H1 (cell line): Measurements from ENCODE around the gene CCDC51. TPM values are rescaled to one million over a fixed set of nuclear protein-coding genes. Genes with fewer than 3 reads are reported as not detected.

ENCODE experiments used
- CTCF ChIA-PET: fragments of 300-600 bp; sonication (Branson Sonifier 250); formaldehyde crosslinking; loops from one replicate; lab custom pipeline; 2021; ENCODE audit not compliant: partially characterized antibody; lab: Charles Lee
- POLR2A ChIA-PET: fragments of 300-600 bp; sonication (Branson Sonifier 250); formaldehyde crosslinking; loops from one replicate; lab custom pipeline; 2021; ENCODE audit warnings: inconsistent platforms; ENCODE audit not compliant: partially characterized antibody; lab: Charles Lee
- DNase-seq, 2 experiments: peaks; one replicate each; pipeline versions ENCODE4 v3.0.0 to v3.0.0-alpha.2; 2010 to 2022; ENCODE audit warnings: low spot score in 2 of 2, low read depth in 1 of 2, mixed read lengths in 1 of 2
- FAIRE-seq: peaks from 2 replicates; lab custom pipeline; 2011; peaks lifted over from hg19 to GRCh38; lab: Jason Lieb, UNC
- H2AFZ ChIP-seq: 2 replicates; pipeline ENCODE4 v1.8.1; 2012; ENCODE audit warnings: low read length, inconsistent platforms
- H2AK5ac ChIP-seq: 2 replicates; pipeline ENCODE4 v1.6.1; 2013; ENCODE audit warnings: low read depth, low read length
- H2BK120ac ChIP-seq: replicated peaks from 2 replicates; pipeline ENCODE3; 2013; ENCODE audit warnings: low read depth, low read length, inconsistent platforms
- H2BK12ac ChIP-seq: 2 replicates; pipeline ENCODE4 v1.6.1; 2013; ENCODE audit warnings: low read depth, low read length
- H2BK15ac ChIP-seq: 2 replicates; pipeline ENCODE4 v1.6.1; 2013; ENCODE audit warnings: low read length
- H2BK20ac ChIP-seq: 2 replicates; pipeline ENCODE4 v1.6.1; 2013; ENCODE audit warnings: low read length
- H2BK5ac ChIP-seq: 2 replicates; pipeline ENCODE4 v1.6.1; 2013; ENCODE audit warnings: low read depth, low read length
- H3K14ac ChIP-seq: 2 replicates; pipeline ENCODE4 v1.6.1; 2013; ENCODE audit warnings: inconsistent platforms; ENCODE audit not compliant: insufficient read length
- H3K18ac ChIP-seq: 2 replicates; pipeline ENCODE4 v1.6.1; 2013; ENCODE audit warnings: low read length; ENCODE audit errors: extremely low read depth
- H3K23ac ChIP-seq: 2 replicates; pipeline ENCODE4 v1.6.1; 2013; ENCODE audit warnings: inconsistent platforms; ENCODE audit not compliant: insufficient read length
- H3K23me2 ChIP-seq: 2 replicates; pipeline ENCODE4 v1.6.1; 2013; ENCODE audit warnings: low read depth, low read length
- H3K27ac ChIP-seq: 2 replicates; pipeline ENCODE4 v1.6.1; 2011; ENCODE audit warnings: low read depth, low read length, inconsistent platforms
- H3K27me3 ChIP-seq, 4 experiments: replicated peaks in 1 of 4; 1 replicate in 1 of 4; 2 replicates in 3 of 4; pipeline versions ENCODE4 v1.6.1 to v1.8.1; 2011 to 2013; ENCODE audit warnings: low read length in 3 of 4, mild to moderate bottlenecking in 3 of 4, inconsistent platforms in 2 of 4, mixed read lengths in 2 of 4, moderate library complexity in 1 of 4; ENCODE audit not compliant: control insufficient read depth in 3 of 4, insufficient read depth in 3 of 4; ENCODE audit errors: extremely low read depth in 1 of 4
- H3K36me3 ChIP-seq, 4 experiments: 2 replicates each; pipeline versions ENCODE4 v1.6.1 to v1.8.1; 2011 to 2013; ENCODE audit warnings: mild to moderate bottlenecking in 4 of 4, low read length in 3 of 4, moderate library complexity in 2 of 4, control low read depth in 1 of 4, inconsistent platforms in 1 of 4; ENCODE audit not compliant: insufficient read depth in 4 of 4, control insufficient read depth in 2 of 4
- H3K4ac ChIP-seq: replicated peaks from 2 replicates; pipeline ENCODE3; 2013; ENCODE audit warnings: low read length, low read depth, mixed read lengths, inconsistent platforms; ENCODE audit not compliant: insufficient read length
- H3K4me1 ChIP-seq, 4 experiments: replicated peaks in 1 of 4; 1 replicate in 1 of 4; 2 replicates in 3 of 4; pipeline versions ENCODE4 v1.6.1 to v1.8.1; 2011 to 2013; ENCODE audit warnings: low read length in 3 of 4, inconsistent platforms in 2 of 4, mixed read lengths in 1 of 4; ENCODE audit not compliant: insufficient read depth in 4 of 4, control insufficient read depth in 3 of 4
- H3K4me2 ChIP-seq, 2 experiments: 2 replicates each; pipeline versions ENCODE4 v1.6.1 to v1.8.1; 2011 to 2013; ENCODE audit warnings: low read depth in 2 of 2, low read length in 2 of 2, control low read depth in 1 of 2, inconsistent platforms in 1 of 2, mild to moderate bottlenecking in 1 of 2; ENCODE audit not compliant: insufficient read depth in 1 of 2
- H3K4me3 ChIP-seq, 4 experiments: fragments of 200-600, 300-600 bp in 1 of 4; sonication (generic), shearing (Covaris generic), sonication (Bioruptor Twin) in 1 of 4; 2 replicates each; pipeline versions ENCODE4 v1.5.1 to v1.8.1; 2011 to 2016; ENCODE audit warnings: low read length in 4 of 4, low read depth in 3 of 4, control low read depth in 2 of 4, inconsistent platforms in 2 of 4, mild to moderate bottlenecking in 2 of 4, mixed read lengths in 1 of 4, moderate library complexity in 1 of 4; ENCODE audit not compliant: insufficient read depth in 2 of 4; ENCODE audit errors: extremely low read depth in 1 of 4
- H3K56ac ChIP-seq: replicated peaks from 2 replicates; pipeline ENCODE3; 2013; ENCODE audit warnings: low read depth, mild to moderate bottlenecking, mixed read lengths, low read length, inconsistent platforms; ENCODE audit not compliant: insufficient read length
- H3K79me1 ChIP-seq: 2 replicates; pipeline ENCODE4 v1.6.1; 2013; ENCODE audit warnings: low read depth, low read length, control low read depth
- H3K79me2 ChIP-seq, 2 experiments: 2 replicates each; pipeline versions ENCODE4 v1.6.1 to v1.8.1; 2012 to 2013; ENCODE audit warnings: low read length in 2 of 2, mild to moderate bottlenecking in 2 of 2, inconsistent platforms in 1 of 2; ENCODE audit not compliant: insufficient read depth in 2 of 2, control insufficient read depth in 1 of 2
- H3K9ac ChIP-seq, 4 experiments: replicated peaks in 1 of 4; 1 replicate in 1 of 4; 2 replicates in 3 of 4; pipeline versions ENCODE4 v1.6.1 to v1.8.1; 2011 to 2013; ENCODE audit warnings: low read depth in 3 of 4, low read length in 3 of 4, control low read depth in 2 of 4, mild to moderate bottlenecking in 2 of 4, moderate library complexity in 2 of 4, inconsistent platforms in 1 of 4; ENCODE audit errors: extremely low read depth in 1 of 4
- H3K9me3 ChIP-seq, 2 experiments: 2 replicates each; pipeline versions ENCODE4 v1.6.1 to v1.8.1; 2012 to 2013; ENCODE audit warnings: mild to moderate bottlenecking in 2 of 2, moderate library complexity in 2 of 2, control low read depth in 1 of 2, inconsistent platforms in 1 of 2, low read depth in 1 of 2, low read length in 1 of 2, mixed read lengths in 1 of 2; ENCODE audit not compliant: insufficient read depth in 2 of 2
- H4K20me1 ChIP-seq, 2 experiments: replicated peaks in 1 of 2; 2 replicates each; pipeline versions ENCODE3 to v1.8.1; 2011 to 2013; ENCODE audit warnings: inconsistent platforms in 2 of 2, low read length in 2 of 2, mild to moderate bottlenecking in 1 of 2; ENCODE audit not compliant: insufficient read depth in 2 of 2, control insufficient read depth in 1 of 2
- H4K5ac ChIP-seq: 2 replicates; pipeline ENCODE4 v1.6.1; 2013; ENCODE audit warnings: low read length, low read depth, mixed read lengths, inconsistent platforms; ENCODE audit not compliant: insufficient read length
- H4K8ac ChIP-seq: 2 replicates; pipeline ENCODE4 v1.8.0; 2013; ENCODE audit warnings: mild to moderate bottlenecking, moderate library complexity, low read length, inconsistent platforms; ENCODE audit not compliant: insufficient read depth; ENCODE audit errors: extremely low read depth
- H4K91ac ChIP-seq: replicated peaks from 2 replicates; pipeline ENCODE3; 2013; ENCODE audit warnings: low read length, mixed read lengths, inconsistent platforms; ENCODE audit not compliant: insufficient read length
- CREB1 ChIP-seq: IDR thresholded peaks from 2 replicates; pipeline ENCODE4 v1.6.1; 2012; ENCODE audit warnings: inconsistent platforms
- CTBP2 ChIP-seq: IDR thresholded peaks from 2 replicates; pipeline ENCODE4 v1.7.0; 2011; ENCODE audit warnings: borderline replicate concordance, mild to moderate bottlenecking, moderate library complexity, mixed read lengths, low read length; ENCODE audit not compliant: insufficient read depth, insufficient read length
- GTF2F1 ChIP-seq: IDR thresholded peaks from 2 replicates; pipeline ENCODE4 v1.6.1; 2012; ENCODE audit warnings: low read depth, low read length, improper control_type of control experiment, borderline replicate concordance
- POU5F1 ChIP-seq: IDR thresholded peaks from 2 replicates; pipeline ENCODE4 v1.6.1; 2011; ENCODE audit warnings: low read depth, mild to moderate bottlenecking, low read length, moderate library complexity
- RAD21 ChIP-seq, 2 experiments: IDR thresholded peaks in 1 of 2; conservative IDR thresholded peaks in 1 of 2; 2 replicates each; pipeline ENCODE4 v1.6.1; 2011; ENCODE audit warnings: low read depth in 2 of 2, low read length in 2 of 2, improper control_type of control experiment in 1 of 2, inconsistent platforms in 1 of 2, mild to moderate bottlenecking in 1 of 2, moderate library complexity in 1 of 2
- YY1 ChIP-seq: IDR thresholded peaks from 2 replicates; pipeline ENCODE4 v1.6.1; 2011; ENCODE audit warnings: low read depth, mild to moderate bottlenecking, low read length
- WGBS, 2 experiments: shearing (Covaris generic) in 1 of 2; methylation state at CpG; one replicate each; pipeline versions ENCODE4 v1.1.6 to v1.1.7; 2013 to 2015; ENCODE audit warnings: low lambda C conversion rate in 2 of 2, mixed read lengths in 2 of 2, inconsistent platforms in 1 of 2, low coverage in 1 of 2, missing lambda C conversion rate in 1 of 2; ENCODE audit not compliant: insufficient replicate concordance in 2 of 2, insufficient coverage in 1 of 2, insufficient read length in 1 of 2; ENCODE audit errors: extremely low coverage in 1 of 2, missing lambda C conversion rate in 1 of 2; 5-methylcytosine and 5-hydroxymethylcytosine counted together
- polyA plus RNA-seq, 7 experiments: library from polyadenylated mRNA; depleted of rRNA in 3 of 7; stranded (reverse) in 5 of 7; unstranded in 2 of 7; fragments of >200 nt in 5 of 7; fragments of 200-250 nt in 2 of 7; gene quantifications; 1 replicate in 5 of 7; 2 replicates in 1 of 7; 4 replicates in 1 of 7; pipeline versions ENCODE4 v1.2.1 to v1.2.3, GENCODE V29; 2011 to 2013; ENCODE audit warnings: missing spikeins in 2 of 7, mixed read lengths in 2 of 7
- total RNA-seq: library from RNA; stranded (reverse); fragmentation: NEBNext Ultra II Directional; extraction: Animal tissue kit (Norgen Biotek cat#: 25700); gene quantifications from 2 replicates; pipeline ENCODE4 v1.2.1, GENCODE V29; 2021

Gene CCDC51
- total and polyA plus RNA-seq, 2 of the 8 experiments (the other 6 are each of a cell fraction or from before 2014, with no cell fraction given) = 21.3 to 21.4 TPM

GRCh38 chr3:48460517-48460902 is 20.6 kb upstream of the CCDC51 start:
- TF ChIP-seq CREB1 (no peak), CTBP2 (no peak), POU5F1 (no peak), RAD21 (IDR thresholded peaks at IDR 0.05 in 1 of 2, conservative IDR thresholded peaks at IDR 0.05 in 1 of 2; ENCODE audit: low read depth in 2 of 2, low read length in 2 of 2) (no peak), GTF2F1 (no peak), YY1 (no peak)
- 95% methylated on average over 3 of the region's 3 CpGs; no CpG with 5 or more reads in 1 of the 2 experiments for WGBS, 2 experiments
- peaks cover 14 to 46% (median 35%) of the 10 kb centered on the region in 4 experiments for H3K36me3 ChIP-seq
- H3K9ac ChIP-seq = no peak overlapping the region
- DNase-seq (no peak), FAIRE-seq (no peak)
- no peak overlapping the region for H4K8ac ChIP-seq
- no peaks in the 10 kb centered on the region for H3K79me2 ChIP-seq
- H3K4me3 ChIP-seq = no peak overlapping the region
- H2BK120ac ChIP-seq = no peak overlapping the region
- H2AK5ac ChIP-seq = no peak overlapping the region
- no peak overlapping the region for H3K18ac ChIP-seq
- H4K20me1 ChIP-seq = peaks cover 0 to 7% of the 10 kb centered on the region in 2 experiments
- no peak overlapping the region for H4K5ac ChIP-seq
- ChIA-PET POLR2A (interaction anchor here (0.8 to 8.1 kb wide), 4 partner anchors 9 to 52 kb away, joined by 3 to 83 read pairs (median 3); no protein-coding TSS in a partner anchor), CTCF (interaction anchor here (0.9 to 21.5 kb wide), 6 partner anchors 13 to 89 kb away, joined by 3 to 251 read pairs (median 15); partner anchors contain the start of gene SHISA5)
- H3K79me1 ChIP-seq = no peaks in the 10 kb centered on the region; the same call in 1 of the 2 replicates
- no peak overlapping the region for H3K27ac ChIP-seq
- no peak overlapping the region for H2BK15ac ChIP-seq
- H2BK12ac ChIP-seq = no peak overlapping the region
- no peaks in the 10 kb centered on the region for H3K9me3 ChIP-seq
- no peak overlapping the region for H4K91ac ChIP-seq
- H3K4ac ChIP-seq = no peak overlapping the region
- no peak overlapping the region for H3K56ac ChIP-seq
- H3K14ac ChIP-seq = no peak overlapping the region
- H2BK20ac ChIP-seq = no peak overlapping the region
- H3K4me1 ChIP-seq = peaks cover 0 to 7% (median 0%) of the 10 kb centered on the region in 4 experiments; a peak in 2 of 7 replicates
- H3K27me3 ChIP-seq = no peaks in the 10 kb centered on the region
- H3K23me2 ChIP-seq = no peaks in the 10 kb centered on the region
- no peak overlapping the region for H2AFZ ChIP-seq
- H3K4me2 ChIP-seq = no peak overlapping the region
- no peak overlapping the region for H2BK5ac ChIP-seq
- no peak overlapping the region for H3K23ac ChIP-seq
